ENCODE results near the gene SMARCD3.

The SMARCD3 gene

GRCh38 chr7:151247611-151248345 lies 716 bp downstream of the SMARCD3 start:
- Histone ChIP-seq H3K79me2 (ENCODE audit: insufficient read depth, low read length) (no peaks in the 10 kb centered on the region), H3K4me1 (ENCODE audit: insufficient read depth, low read length, severe bottlenecking) (peaks cover 43% of the 10 kb centered on the region), H3K9me2 (ENCODE audit: low read depth, low read length) (no peaks in the 10 kb centered on the region), H3K27me3 (ENCODE audit: insufficient read depth, low read length) (peaks cover 27% of the 10 kb centered on the region), H3K9ac (ENCODE audit: low read length) (no peak overlapping the region), H3F3A (ENCODE audit: insufficient read depth, low read length) (no peaks in the 10 kb centered on the region), H3K36me3 (ENCODE audit: insufficient read depth, low read length) (no peaks in the 10 kb centered on the region), H3K27ac (ENCODE audit: low read depth, low read length, poor library complexity, severe bottlenecking) (no peak overlapping the region), H3K4me3 (ENCODE audit: low read depth, low read length, poor library complexity, severe bottlenecking) (no peak overlapping the region), H4K20me1 (ENCODE audit: insufficient read depth, low read length) (no peaks in the 10 kb centered on the region), H2AFZ (ENCODE audit: low read length) (no peak overlapping the region), H3K4me2 (ENCODE audit: low read length) (peak overlapping the region; percentile 39; the same call in 1 of the 2 replicates), H3K9me3 (ENCODE audit: low read length) (no peaks in the 10 kb centered on the region)
- TF ChIP-seq EZH2 (IDR thresholded peaks at IDR 0.05; ENCODE audit: borderline replicate concordance, low read length) (no peak), CTCF (IDR thresholded peaks at IDR 0.05; ENCODE audit: low read length) (no peak)

GRCh38 chr7:151246851-151247580 lies 1.5 kb downstream of the SMARCD3 start:
- Histone ChIP-seq H3K9me2 (ENCODE audit: low read depth, low read length) (no peaks in the 10 kb centered on the region), H3K4me3 (ENCODE audit: low read depth, low read length, poor library complexity, severe bottlenecking) (no peak overlapping the region), H3F3A (ENCODE audit: insufficient read depth, low read length) (no peaks in the 10 kb centered on the region), H3K9ac (ENCODE audit: low read length) (no peak overlapping the region), H4K20me1 (ENCODE audit: insufficient read depth, low read length) (no peaks in the 10 kb centered on the region), H3K36me3 (ENCODE audit: insufficient read depth, low read length) (no peaks in the 10 kb centered on the region), H3K9me3 (ENCODE audit: low read length) (no peaks in the 10 kb centered on the region), H3K27ac (ENCODE audit: low read depth, low read length, poor library complexity, severe bottlenecking) (no peak overlapping the region), H2AFZ (ENCODE audit: low read length) (no peak overlapping the region), H3K79me2 (ENCODE audit: insufficient read depth, low read length) (no peaks in the 10 kb centered on the region), H3K4me2 (ENCODE audit: low read length) (no peak overlapping the region), H3K27me3 (ENCODE audit: insufficient read depth, low read length) (peaks cover 22% of the 10 kb centered on the region), H3K4me1 (ENCODE audit: insufficient read depth, low read length, severe bottlenecking) (peaks cover 43% of the 10 kb centered on the region)
- TF ChIP-seq EZH2 (IDR thresholded peaks at IDR 0.05; ENCODE audit: borderline replicate concordance, low read length), result no peak
- no peak for TF ChIP-seq CTCF (IDR thresholded peaks at IDR 0.05; ENCODE audit: low read length)

GRCh38 chr7:151246102-151246850 lies 2.2 kb downstream of the SMARCD3 start:
- TF ChIP-seq CTCF (IDR thresholded peaks at IDR 0.05; ENCODE audit: low read length) (no peak), EZH2 (IDR thresholded peaks at IDR 0.05; ENCODE audit: borderline replicate concordance, low read length) (no peak)
- Histone ChIP-seq H3F3A (ENCODE audit: insufficient read depth, low read length) (no peaks in the 10 kb centered on the region), H3K4me1 (ENCODE audit: insufficient read depth, low read length, severe bottlenecking) (peaks cover 43% of the 10 kb centered on the region), H3K27ac (ENCODE audit: low read depth, low read length, poor library complexity, severe bottlenecking) (no peak overlapping the region), H3K27me3 (ENCODE audit: insufficient read depth, low read length) (peaks cover 21% of the 10 kb centered on the region), H3K4me3 (ENCODE audit: low read depth, low read length, poor library complexity, severe bottlenecking) (no peak overlapping the region), H3K4me2 (ENCODE audit: low read length) (no peak overlapping the region; the same call in 1 of the 2 replicates), H3K79me2 (ENCODE audit: insufficient read depth, low read length) (no peaks in the 10 kb centered on the region), H3K9me2 (ENCODE audit: low read depth, low read length) (no peaks in the 10 kb centered on the region), H4K20me1 (ENCODE audit: insufficient read depth, low read length) (no peaks in the 10 kb centered on the region), H3K9me3 (ENCODE audit: low read length) (no peaks in the 10 kb centered on the region), H3K36me3 (ENCODE audit: insufficient read depth, low read length) (no peaks in the 10 kb centered on the region), H3K9ac (ENCODE audit: low read length) (no peak overlapping the region), H2AFZ (ENCODE audit: low read length) (no peak overlapping the region)
